K562 (cell line): ENCODE results near the gene MPIG6B. TPM values are rescaled to one million over a fixed set of nuclear protein-coding genes. Genes with fewer than 3 reads are reported as not detected.

Experiments used
- ATF3 ChIP-seq, 2 experiments: fragments of 450-650 bp in 1 of 2; sonication (generic) in 1 of 2; formaldehyde crosslinking in 1 of 2; IDR thresholded peaks in 1 of 2; conservative IDR thresholded peaks in 1 of 2; 2 replicates each; pipeline versions ENCODE4 v1.6.1 to v1.8.1; 2016 to 2023; ENCODE audit warnings: mild to moderate bottlenecking in 2 of 2, moderate library complexity in 2 of 2, inconsistent platforms in 1 of 2, missing genetic modification reagents in 1 of 2
- CHAMP1 ChIP-seq: fragments of 450-650 bp; IDR thresholded peaks from 2 replicates; pipeline ENCODE4 v1.6.1; 2016; ENCODE audit warnings: mild to moderate bottlenecking
- CUX1 ChIP-seq: fragments of 200-800 bp; sonication (Bioruptor generic); IDR thresholded peaks from 2 replicates; pipeline ENCODE4 v1.6.1; 2016; ENCODE audit warnings: missing genetic modification characterization, missing compliant biosample characterization
- ELF2 ChIP-seq: fragments of 250-450 bp; sonication (Bioruptor Pico); IDR thresholded peaks from 2 replicates; pipeline ENCODE4 v1.5.0; 2021; ENCODE audit warnings: mild to moderate bottlenecking
- ERF ChIP-seq: fragments of 450-650 bp; formaldehyde crosslinking; IDR thresholded peaks from 2 replicates; pipeline ENCODE4 v1.4.0; 2020; ENCODE audit warnings: mild to moderate bottlenecking, mixed read lengths
- GTF2B ChIP-seq: IDR thresholded peaks from 2 replicates; pipeline ENCODE4 v1.6.1; 2011; ENCODE audit not compliant: insufficient read length; ENCODE audit errors: extremely low read depth
- HMGN3 ChIP-seq: IDR thresholded peaks from 2 replicates; pipeline ENCODE4 v1.6.1; 2011; ENCODE audit warnings: borderline replicate concordance, low read depth, mild to moderate bottlenecking, mixed read lengths, low read length; ENCODE audit not compliant: insufficient read length; ENCODE audit errors: extremely low read depth
- KLF1 ChIP-seq: fragments of 450-650 bp; IDR thresholded peaks from 2 replicates; pipeline ENCODE4 v1.6.1; 2016; ENCODE audit warnings: missing genetic modification characterization, missing compliant biosample characterization
- MTA3 ChIP-seq: fragments of 450-650 bp; formaldehyde crosslinking; IDR thresholded peaks from 2 replicates; pipeline ENCODE4 v1.6.1; 2017; ENCODE audit warnings: mild to moderate bottlenecking, borderline replicate concordance
- NFATC3 ChIP-seq: fragments of 450-650 bp; IDR thresholded peaks from 2 replicates; pipeline ENCODE4 v1.6.1; 2017; ENCODE audit warnings: mild to moderate bottlenecking
- NFRKB ChIP-seq: fragments of 450-650 bp; IDR thresholded peaks from 2 replicates; pipeline ENCODE4 v1.6.1; 2016; ENCODE audit warnings: low read depth
- NR4A1 ChIP-seq, 2 experiments: fragments of 250-450 bp in 1 of 2; fragments of 450-650 bp in 1 of 2; sonication (Bioruptor Pico) in 1 of 2; IDR thresholded peaks; 2 replicates each; pipeline versions ENCODE4 v1.4.0 to v1.6.1; 2016 to 2020; ENCODE audit warnings: mild to moderate bottlenecking in 2 of 2, missing compliant biosample characterization in 1 of 2, missing genetic modification characterization in 1 of 2, moderate library complexity in 1 of 2
- OTX1 ChIP-seq: fragments of 450-650 bp; formaldehyde crosslinking; IDR thresholded peaks from 2 replicates; pipeline ENCODE4 v1.4.0; 2022; ENCODE audit warnings: mild to moderate bottlenecking
- SIN3B ChIP-seq: fragments of 450-650 bp; IDR thresholded peaks from 2 replicates; pipeline ENCODE4 v1.6.1; 2017; ENCODE audit warnings: low read depth, mild to moderate bottlenecking, moderate library complexity
- SMARCE1 ChIP-seq: fragments of 450-650 bp; IDR thresholded peaks from 2 replicates; pipeline ENCODE4 v1.7.1; 2016; ENCODE audit warnings: mild to moderate bottlenecking
- SNRNP70 ChIP-seq: fragments of 200-400 bp; formaldehyde crosslinking; optimal IDR thresholded peaks from 2 replicates; pipeline ENCODE3; 2017; ENCODE audit warnings: low read depth, low read length
- SP1 ChIP-seq: sonication (generic); formaldehyde crosslinking; IDR thresholded peaks from 2 replicates; pipeline ENCODE4 v1.8.1; 2022; ENCODE audit warnings: mild to moderate bottlenecking, missing genetic modification reagents
- ZNF23 ChIP-seq: fragments of 250-450 bp; sonication (Bioruptor Pico); IDR thresholded peaks from 2 replicates; pipeline ENCODE4 v1.4.0; 2020; ENCODE audit warnings: mild to moderate bottlenecking
- ZNF3 ChIP-seq: fragments of 250-450 bp; sonication (Bioruptor Pico); IDR thresholded peaks from 2 replicates; pipeline ENCODE4 v1.5.0; 2021; ENCODE audit warnings: mild to moderate bottlenecking, moderate library complexity
- polyA plus RNA-seq, 8 experiments: library from polyadenylated mRNA; depleted of rRNA in 4 of 8; stranded (reverse) in 5 of 8; unstranded in 3 of 8; fragments of >200 nt; fragmentation: Nextera tagmentation in 2 of 8; fragmentation: Illumina TruSeq in 1 of 8; extraction: Ambion mirVana in 2 of 8; extraction: Trizol in 1 of 8; gene quantifications; 2 replicates each; pipeline versions ENCODE4 v1.2.1 to v1.2.3, GENCODE V29; 2011 to 2014; ENCODE audit warnings: inconsistent platforms in 1 of 8, missing spikeins in 1 of 8
- total RNA-seq, 7 experiments: library from RNA; depleted of rRNA in 6 of 7; stranded (reverse); fragments of >200 nt in 6 of 7; fragmentation: Illumina TruSeq in 2 of 7; extraction: Trizol in 2 of 7; gene quantifications; 2 replicates each; pipeline versions ENCODE4 v1.2.1 to v1.2.3, GENCODE V29; 2011 to 2021; ENCODE audit warnings: low replicate concordance in 1 of 7

Gene MPIG6B
- total and polyA plus RNA-seq, 9 of the 15 experiments (the other 6 are each of a cell fraction or from before 2014, with no cell fraction given): 0.11 to 1.2 (median 0.28) TPM; not detected in 1

- TF ChIP-seq ATF3 (IDR thresholded peaks at IDR 0.05) (no peak), ATF3 (CRISPR knock-in tag; conservative IDR thresholded peaks at IDR 0.05) (0 out of 2 replicates have a peak, but pooled peaks have one; percentile 96), KLF1 (tag) (no peak; the same call in 1 of the 2 replicates), OTX1 (CRISPR knock-in tag) (peak; percentile 62; the same call in 1 of the 2 replicates), SNRNP70 (peak; percentile 59), NFRKB (no peak), ERF (CRISPR knock-in tag) (no peak), ELF2 (CRISPR knock-in tag) (0 out of 2 replicates have a peak, but pooled peaks have one; percentile 41), NR4A1 (CRISPR knock-in tag; IDR thresholded peaks at IDR 0.05) (no peak), NR4A1 (tag; IDR thresholded peaks at IDR 0.05) (peak; percentile 37; the same call in 1 of the 2 replicates), SP1 (CRISPR knock-in tag) (no peak), CHAMP1 (no peak), HMGN3 (no peak), CUX1 (CRISPR knock-in tag) (no peak), SMARCE1 (no peak), GTF2B (no peak), SIN3B (no peak), MTA3 (no peak), ZNF23 (CRISPR knock-in tag) (no peak), NFATC3 (no peak; the same call in 1 of the 2 replicates), ZNF3 (0 out of 2 replicates have a peak, but pooled peaks have one; percentile 18)
Observed at GRCh38 chr6:31734247-31734820, 11.2 kb downstream of the MPIG6B start (continued).
